ENCODE measurements around the gene GALNT18. TPM values are rescaled to one million over a fixed set of nuclear protein-coding genes. Genes with fewer than 3 reads are reported as not detected.

GALNT18 gene
- total and polyA plus RNA-seq, 2 donors (not counting 3 experiments of a cell fraction or from before 2014, with no cell fraction given), result 0.17 to 0.18 TPM

GRCh38 chr11:11243209-11243589 lies 378.6 kb downstream of the GALNT18 start:
- dilution Hi-C loops (cut with MboI; ENCODE audit: extremely low pct_ligation_motif_present, low sequenced_read_pairs) (no loop called here), intact Hi-C loops (cut with micrococcal nuclease) (no loop called here)
- no peak overlapping the region for H3K9ac ChIP-seq (replicated peaks; ENCODE audit: extremely low read depth, insufficient read depth, low read length)
- BruUV-seq (replicated peaks), result no TSS peak
- H3K4me1 ChIP-seq (ENCODE audit: control insufficient read depth, extremely low read depth, insufficient read depth, low read length), result no peaks in the 10 kb centered on the region
- H3K36me3 ChIP-seq (ENCODE audit: control insufficient read depth in 2 of 2, extremely low read depth in 1 of 2, insufficient read depth in 2 of 2, low read length in 2 of 2), result no peaks in the 10 kb centered on the region
- DNase-seq (ENCODE audit: low read depth, low spot score), result no peak
- no peak for TF ChIP-seq CTCF (IDR thresholded peaks at IDR 0.05; ENCODE audit: extremely low read depth in 1 of 2, insufficient read depth in 1 of 2, low read depth in 1 of 2, low read length in 2 of 2)
- TF ChIP-seq POLR2A (IDR thresholded peaks at IDR 0.05; ENCODE audit: low read depth, low read length), result no peak
- no peak for TF ChIP-seq POLR2AphosphoS5 (IDR thresholded peaks at IDR 0.05; ENCODE audit: insufficient read depth, low read depth, low read length)
- TF ChIP-seq MYC (IDR thresholded peaks at IDR 0.05; ENCODE audit: low read depth, low read length), result no peak
- no peak for TF ChIP-seq MAX (IDR thresholded peaks at IDR 0.05; ENCODE audit: insufficient read depth, insufficient read length)
- no peak for TF ChIP-seq GATA2 (IDR thresholded peaks at IDR 0.05; ENCODE audit: insufficient read depth, insufficient read length, low read depth, low read length)
- no peak for TF ChIP-seq EZH2 (IDR thresholded peaks at IDR 0.05; ENCODE audit: borderline replicate concordance, low read depth, low read length, severe bottlenecking)
- TF ChIP-seq FOS (IDR thresholded peaks at IDR 0.05; ENCODE audit: borderline replicate concordance, insufficient read depth, low read length), result no peak
- TF ChIP-seq JUN (IDR thresholded peaks at IDR 0.05; ENCODE audit: borderline replicate concordance, insufficient read depth, insufficient read length, low read depth), result no peak
- no peaks in the 10 kb centered on the region for H3K27me3 ChIP-seq (ENCODE audit: control insufficient read depth in 2 of 2, insufficient read depth in 2 of 2, low read length in 2 of 2)
- H2AFZ ChIP-seq (ENCODE audit: low read depth, low read length), result no peak overlapping the region
- no peaks in the 10 kb centered on the region for H3K9me3 ChIP-seq (replicated peaks; ENCODE audit: control insufficient read depth, insufficient read depth, low read length)
- H4K20me1 ChIP-seq (replicated peaks; ENCODE audit: control insufficient read depth, extremely low read depth, insufficient read depth, low read length), result no peaks in the 10 kb centered on the region
- H3K9me1 ChIP-seq (replicated peaks; ENCODE audit: control insufficient read depth, extremely low read depth, insufficient read depth, low read length), result no peaks in the 10 kb centered on the region
- H3K79me2 ChIP-seq (ENCODE audit: control insufficient read depth, insufficient read depth, low read length), result no peaks in the 10 kb centered on the region
- no peak overlapping the region for H3K27ac ChIP-seq (ENCODE audit: insufficient read depth, low read depth, low read length)
- POLR2A ChIA-PET, result no interaction called here
- no peak for FAIRE-seq
- H3K4me2 ChIP-seq (ENCODE audit: insufficient read depth, low read length), result no peak overlapping the region
- CTCF ChIA-PET, result interaction anchor here (0.6 kb wide), 1 partner anchor 417 kb away, joined by 3 read pairs; no protein-coding TSS in a partner anchor
- H3K4me3 ChIP-seq (replicated peaks in 1 of 3; ENCODE audit: insufficient read depth in 1 of 3, low read depth in 1 of 3, low read length in 3 of 3), result no peak overlapping the region

Measured in endothelial cell of umbilical vein (primary cell).